Peyer's patch (tissue), 4 donors: ENCODE results near the gene RSRC1.

Experiments used
- POLR2A ChIP-seq, 2 donors: fragments of 450-650 bp; IDR thresholded peaks; one replicate each; pipeline ENCODE4 v1.5.1; 2017; ENCODE audit warnings: antibody characterized with exemption in 2 of 2, mild to moderate bottlenecking in 2 of 2, moderate library complexity in 2 of 2
- TF ChIP-seq, protein P1 (sequence below), 6 experiments: fragments of 450-650 bp in 4 of 6; fragments of 200-600 bp in 2 of 6; sonication (generic) in 1 of 6; IDR thresholded peaks; one replicate each; pipeline ENCODE4 v1.5.1; 2017 to 2019; ENCODE audit warnings: antibody characterized with exemption in 6 of 6, mild to moderate bottlenecking in 3 of 6, moderate library complexity in 1 of 6

DNA sequence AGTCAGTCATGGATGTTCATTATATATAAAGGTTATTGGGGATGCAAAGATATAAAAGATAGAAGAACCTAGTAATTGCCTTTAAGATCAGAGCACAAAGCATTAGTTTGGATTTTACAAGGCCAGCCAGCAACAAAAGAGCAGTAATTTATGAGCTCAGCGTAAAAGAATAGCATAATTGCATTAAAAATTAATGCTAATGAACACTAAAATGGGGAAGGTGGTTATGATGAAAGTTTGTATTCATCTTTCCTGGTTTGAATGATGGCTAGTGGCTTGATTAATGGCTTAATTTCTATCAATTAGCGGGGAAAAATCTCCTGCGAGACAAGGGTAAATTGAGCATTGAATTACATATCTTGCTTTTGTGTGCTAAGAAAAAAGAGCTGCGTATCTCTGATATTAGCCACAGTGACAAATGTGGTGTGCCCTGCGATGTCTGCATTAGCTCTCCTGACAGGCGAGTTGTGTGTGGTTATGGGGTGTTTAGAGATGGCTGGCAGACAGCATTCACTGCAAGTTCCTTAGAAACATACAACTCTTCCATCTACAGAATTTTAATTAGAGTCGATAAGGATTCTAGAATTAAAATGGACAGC lies 418.3 kb downstream of the RSRC1 start:
- TF ChIP-seq, protein P1, sequence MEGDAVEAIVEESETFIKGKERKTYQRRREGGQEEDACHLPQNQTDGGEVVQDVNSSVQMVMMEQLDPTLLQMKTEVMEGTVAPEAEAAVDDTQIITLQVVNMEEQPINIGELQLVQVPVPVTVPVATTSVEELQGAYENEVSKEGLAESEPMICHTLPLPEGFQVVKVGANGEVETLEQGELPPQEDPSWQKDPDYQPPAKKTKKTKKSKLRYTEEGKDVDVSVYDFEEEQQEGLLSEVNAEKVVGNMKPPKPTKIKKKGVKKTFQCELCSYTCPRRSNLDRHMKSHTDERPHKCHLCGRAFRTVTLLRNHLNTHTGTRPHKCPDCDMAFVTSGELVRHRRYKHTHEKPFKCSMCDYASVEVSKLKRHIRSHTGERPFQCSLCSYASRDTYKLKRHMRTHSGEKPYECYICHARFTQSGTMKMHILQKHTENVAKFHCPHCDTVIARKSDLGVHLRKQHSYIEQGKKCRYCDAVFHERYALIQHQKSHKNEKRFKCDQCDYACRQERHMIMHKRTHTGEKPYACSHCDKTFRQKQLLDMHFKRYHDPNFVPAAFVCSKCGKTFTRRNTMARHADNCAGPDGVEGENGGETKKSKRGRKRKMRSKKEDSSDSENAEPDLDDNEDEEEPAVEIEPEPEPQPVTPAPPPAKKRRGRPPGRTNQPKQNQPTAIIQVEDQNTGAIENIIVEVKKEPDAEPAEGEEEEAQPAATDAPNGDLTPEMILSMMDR (IDR thresholded peaks at IDR 0.05), result no peak
- no peak for TF ChIP-seq POLR2A (IDR thresholded peaks at IDR 0.05)
